GM19099 (cell line): ENCODE data around the gene TRIM33.

ENCODE experiments used
- POLR2A ChIP-seq: IDR thresholded peaks from 3 replicates; pipeline ENCODE4 v1.6.1; 2011; ENCODE audit warnings: low read depth; ENCODE audit not compliant: insufficient read length; ENCODE audit errors: extremely low read depth

The TRIM33 gene

GRCh38 chr1:114423455-114423854, 87.5 kb downstream of the TRIM33 start:
- TF ChIP-seq POLR2A, result no peak

GRCh38 chr1:114397601-114398000, 113.4 kb downstream of the TRIM33 start:
- no peak for TF ChIP-seq POLR2A

GRCh38 chr1:114395863-114396262, 115.1 kb downstream of the TRIM33 start:
- no peak for TF ChIP-seq POLR2A

GRCh38 chr1:114390960-114391359, 120.0 kb downstream of the TRIM33 start:
- TF ChIP-seq POLR2A, result no peak

DNA sequence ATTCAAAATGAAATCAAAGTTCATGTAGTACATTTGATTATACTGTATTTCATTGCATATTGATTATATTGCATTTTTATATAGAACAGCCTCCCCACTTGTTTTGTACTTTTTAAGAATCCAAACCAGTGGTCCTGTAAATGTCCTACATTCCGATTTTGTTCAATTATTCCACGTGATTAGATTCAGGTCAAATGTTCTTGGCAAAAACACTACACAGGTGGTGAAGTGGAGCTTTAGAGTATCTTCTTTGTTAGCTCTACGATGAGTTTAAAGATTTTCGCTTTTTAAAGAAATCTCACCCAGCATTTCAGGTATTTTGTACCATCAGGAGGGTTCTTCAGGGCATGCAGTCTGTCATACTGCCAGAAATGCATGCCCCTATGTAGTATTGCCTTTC, 120.6 kb downstream of the TRIM33 start:
- TF ChIP-seq POLR2A, result no peak

DNA sequence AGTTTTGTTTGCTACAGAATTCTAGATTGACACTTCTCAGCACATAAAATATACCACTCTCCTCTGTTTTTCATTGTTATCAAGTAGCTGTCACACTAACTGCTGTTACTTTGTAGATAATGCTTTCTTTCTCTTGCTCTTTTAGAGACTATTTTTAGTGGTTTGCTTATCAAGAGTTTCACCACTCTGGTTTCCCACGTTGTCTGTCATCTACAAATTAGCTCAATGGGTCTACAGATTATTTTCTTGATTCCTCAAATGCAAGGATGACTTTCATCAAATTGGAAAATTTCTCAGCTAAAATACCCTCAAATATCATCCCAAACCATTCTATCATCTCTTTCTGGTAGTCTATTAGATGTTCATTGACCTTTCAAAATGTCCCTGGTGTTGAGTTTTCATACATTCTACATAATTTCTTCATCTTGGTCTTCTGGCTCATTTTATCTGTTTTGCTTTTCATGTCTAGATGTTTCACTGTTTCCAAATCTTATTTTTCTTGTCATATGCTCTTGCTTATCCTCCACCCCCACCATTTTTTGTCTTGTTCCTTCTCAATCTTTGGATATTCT, 122.5 kb downstream of the TRIM33 start:
- no peak for TF ChIP-seq POLR2A

- no peak for TF ChIP-seq POLR2A
Measured at GRCh38 chr1:114387010-114387360, 124.0 kb downstream of the TRIM33 start.

DNA sequence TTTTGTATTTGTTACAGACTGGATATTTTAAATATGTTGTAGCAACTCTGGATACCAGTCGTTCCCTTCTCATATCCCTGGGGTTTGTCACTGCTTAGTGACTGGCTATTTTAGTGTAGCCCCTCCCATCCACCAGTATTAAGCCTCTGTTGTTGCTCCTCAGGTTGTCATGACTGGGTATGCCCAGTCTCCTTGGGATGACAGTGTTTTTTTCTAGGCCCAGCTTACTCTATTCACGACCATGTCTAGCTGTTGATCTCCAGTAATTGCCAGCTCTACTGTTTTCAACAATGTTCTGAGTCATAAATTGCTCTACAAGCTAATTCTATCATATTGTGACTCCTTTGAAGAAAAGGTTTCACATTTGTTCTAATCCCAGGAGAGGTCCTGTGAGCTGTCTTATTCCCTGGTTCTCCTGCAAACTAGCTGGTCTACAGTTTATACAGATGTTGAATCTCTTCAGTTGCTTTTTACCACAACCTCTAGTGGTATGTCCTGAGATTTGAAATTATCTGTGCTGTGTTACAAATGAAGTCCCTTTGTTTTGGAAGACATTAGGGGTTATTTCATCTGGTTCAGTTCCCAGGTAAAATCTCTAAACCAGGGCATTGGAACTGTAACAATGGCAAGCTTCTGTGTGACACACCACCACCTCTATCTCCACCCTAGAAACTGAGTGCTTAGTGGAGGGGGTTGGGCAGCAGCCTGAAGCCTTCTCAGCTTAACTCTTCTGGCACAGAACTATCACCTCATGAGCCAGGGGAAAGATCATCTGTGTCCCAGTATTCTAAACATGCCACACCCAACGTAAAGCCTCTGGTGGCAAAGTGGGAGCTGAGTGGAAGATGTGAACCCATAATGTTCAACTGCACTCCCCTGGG, 124.6 kb downstream of the TRIM33 start:
- TF ChIP-seq POLR2A, result no peak

DNA sequence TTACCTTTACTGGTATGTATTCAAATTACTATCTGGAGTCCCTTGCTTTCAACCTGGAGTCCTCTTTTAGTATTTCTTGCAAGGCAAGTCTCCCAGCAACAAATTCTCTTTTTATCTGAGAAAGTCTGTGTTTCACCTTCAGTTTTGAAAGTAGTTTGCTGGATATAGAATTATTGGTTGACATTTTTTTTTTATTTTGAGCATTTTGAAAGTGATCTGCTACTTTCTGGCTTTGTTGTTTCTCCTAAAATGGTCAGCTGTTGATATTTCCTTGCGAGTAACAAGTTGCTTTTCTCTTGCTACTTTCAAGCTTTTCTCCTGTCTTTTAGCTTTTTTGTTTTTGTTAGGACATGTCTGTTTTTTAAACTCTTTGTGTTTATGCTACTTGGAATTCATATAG, 126.1 kb downstream of the TRIM33 start:
- no peak for TF ChIP-seq POLR2A

- no peak for TF ChIP-seq POLR2A
Measured at GRCh38 chr1:114379987-114380386, 131.0 kb downstream of the TRIM33 start.

DNA sequence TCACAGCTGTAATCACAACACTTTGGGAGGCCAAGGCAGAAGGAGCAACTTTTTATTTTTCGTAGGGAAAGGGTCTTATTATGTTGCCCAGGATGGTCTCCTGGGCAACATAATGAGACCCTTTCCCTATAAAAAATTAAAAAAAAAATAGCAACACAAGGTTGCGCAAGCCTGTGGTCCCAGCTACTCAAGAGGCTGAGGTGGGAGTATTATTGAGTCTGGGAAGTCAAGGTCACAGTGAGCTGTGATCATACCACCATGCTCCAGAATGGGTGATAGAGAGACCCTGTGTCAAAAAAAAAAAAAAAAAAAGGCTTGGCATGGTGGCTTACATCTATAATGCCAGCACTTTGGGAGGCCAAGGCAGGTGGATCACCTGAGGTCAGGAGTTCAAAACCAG, 131.6 kb downstream of the TRIM33 start:
- no peak for TF ChIP-seq POLR2A

- no peak for TF ChIP-seq POLR2A
Measured at GRCh38 chr1:114377356-114377755, 133.6 kb downstream of the TRIM33 start.

GRCh38 chr1:114369930-114370329, 141.1 kb downstream of the TRIM33 start:
- no peak for TF ChIP-seq POLR2A

- TF ChIP-seq POLR2A, result no peak
Measured at GRCh38 chr1:114368560-114369255, 142.3 kb downstream of the TRIM33 start.

DNA sequence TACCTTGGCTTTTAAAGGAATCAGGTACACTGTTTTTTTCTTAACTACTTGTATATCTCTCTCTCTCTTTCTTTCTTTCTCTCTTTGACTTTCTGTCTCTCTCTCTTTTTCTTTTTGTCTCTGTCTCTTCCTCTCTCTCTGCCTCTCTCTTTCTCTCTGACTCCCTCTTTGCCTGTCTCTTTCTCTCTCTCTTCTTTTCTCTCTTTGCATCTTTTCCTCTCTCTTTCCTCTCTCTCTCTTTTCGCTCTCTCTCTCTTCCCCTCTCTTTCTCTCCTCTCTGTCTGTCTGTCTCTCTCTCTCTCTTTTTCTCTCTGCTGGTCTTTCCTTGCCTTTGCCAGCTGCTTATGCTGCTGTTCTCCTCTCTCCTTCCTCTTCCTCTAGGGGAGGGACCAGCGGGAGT, 143.2 kb downstream of the TRIM33 start:
- TF ChIP-seq POLR2A, result no peak

GRCh38 chr1:114359791-114360190, 151.2 kb downstream of the TRIM33 start:
- TF ChIP-seq POLR2A, result no peak
